K562 (cell line): ENCODE data around the gene RPRD1B.

Experiments
- E2F3 ChIP-seq: fragments of 250-450 bp; sonication (Bioruptor Pico); IDR thresholded peaks from 2 replicates; pipeline ENCODE4 v1.4.0; 2020; ENCODE audit warnings: mild to moderate bottlenecking
- PKNOX1 ChIP-seq: fragments of 450-650 bp; IDR thresholded peaks from 2 replicates; pipeline ENCODE4 v1.6.1; 2016
- POLR2AphosphoS5 ChIP-seq: IDR thresholded peaks from 2 replicates; pipeline ENCODE4 v1.6.1; 2011; ENCODE audit warnings: mild to moderate bottlenecking, low read depth, low read length, moderate library complexity; ENCODE audit not compliant: control insufficient read depth, insufficient read depth
- RBM39 ChIP-seq: fragments of 200-400 bp; formaldehyde crosslinking; optimal IDR thresholded peaks from 2 replicates; pipeline ENCODE3; 2018; ENCODE audit warnings: low read depth, low read length
- TEAD4 ChIP-seq, 2 experiments: sonication (generic) in 1 of 2; formaldehyde crosslinking in 1 of 2; IDR thresholded peaks; 2 replicates each; pipeline versions ENCODE4 v1.6.1 to v1.8.0; 2012 to 2022; ENCODE audit warnings: borderline replicate concordance in 1 of 2, inconsistent platforms in 1 of 2, low read length in 1 of 2, mild to moderate bottlenecking in 1 of 2, missing genetic modification reagents in 1 of 2
- ZFPM2 ChIP-seq: fragments of 250-450 bp; sonication (Bioruptor Pico); IDR thresholded peaks from 2 replicates; pipeline ENCODE4 v1.5.1; 2022; ENCODE audit warnings: mild to moderate bottlenecking
- ZNF175 ChIP-seq: fragments of 200-800 bp; sonication (Bioruptor generic); IDR thresholded peaks from 2 replicates; pipeline ENCODE4 v1.6.1; 2016; ENCODE audit warnings: low read depth, mild to moderate bottlenecking, missing genetic modification characterization, missing compliant biosample characterization
- ZNF76 ChIP-seq: fragments of 250-450 bp; sonication (Bioruptor Pico); IDR thresholded peaks from 2 replicates; pipeline ENCODE4 v1.4.0; 2020; ENCODE audit warnings: mild to moderate bottlenecking, moderate library complexity, borderline replicate concordance

GRCh38 chr20:38115896-38116295 is 82.3 kb downstream of the RPRD1B start:
- TF ChIP-seq PKNOX1 (no peak), TEAD4 (IDR thresholded peaks at IDR 0.05; ENCODE audit: low read length) (no peak), TEAD4 (CRISPR knock-in tag; IDR thresholded peaks at IDR 0.05; ENCODE audit: borderline replicate concordance) (no peak), POLR2AphosphoS5 (no peak), ZFPM2 (CRISPR knock-in tag) (no peak), E2F3 (CRISPR knock-in tag) (no peak), ZNF175 (no peak), RBM39 (no peak), ZNF76 (CRISPR knock-in tag) (no peak)
